Tongue (tissue), 2 donors: Measurements from ENCODE around the gene PPP1R16B. TPM values are rescaled to one million over a fixed set of nuclear protein-coding genes. Genes with fewer than 3 reads are reported as not detected.

ENCODE experiments used
- DNase-seq: peaks from one replicate; pipeline ENCODE4 v3.0.0-alpha.2; 2015
- total RNA-seq: library from RNA; depleted of rRNA; stranded (reverse); fragments of >200 nt; gene quantifications from one replicate; pipeline ENCODE4 v1.2.3, GENCODE V29; 2014

The PPP1R16B gene
- total RNA-seq, 1 donor from 2014 or later: 4.6 TPM

DNA sequence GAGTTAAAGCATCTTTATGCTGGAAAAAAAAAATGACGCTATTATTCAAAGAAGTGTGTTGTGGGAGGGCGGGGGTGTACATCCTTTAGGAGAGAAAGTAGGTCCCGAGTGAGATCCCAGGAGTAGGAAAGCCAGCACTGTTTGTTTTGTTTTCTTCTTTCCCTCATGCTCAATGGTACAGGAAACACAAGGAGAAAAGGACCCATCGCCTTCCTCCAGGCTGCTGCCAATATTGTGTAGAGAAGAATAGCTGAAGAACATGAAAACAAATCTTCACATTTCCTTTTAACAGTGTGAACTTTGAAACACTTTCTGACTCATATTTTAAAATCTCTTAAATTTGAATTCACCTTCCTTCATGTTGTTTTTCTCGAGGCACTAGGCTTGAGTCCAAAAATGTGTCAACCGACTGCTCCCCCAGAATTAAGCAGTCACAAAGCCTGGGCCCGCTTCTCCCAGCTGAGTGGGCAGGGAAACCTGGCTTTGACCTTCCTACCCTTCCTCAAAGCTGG is 22.3 kb downstream of the PPP1R16B start:
- DNase-seq: no peak

DNA sequence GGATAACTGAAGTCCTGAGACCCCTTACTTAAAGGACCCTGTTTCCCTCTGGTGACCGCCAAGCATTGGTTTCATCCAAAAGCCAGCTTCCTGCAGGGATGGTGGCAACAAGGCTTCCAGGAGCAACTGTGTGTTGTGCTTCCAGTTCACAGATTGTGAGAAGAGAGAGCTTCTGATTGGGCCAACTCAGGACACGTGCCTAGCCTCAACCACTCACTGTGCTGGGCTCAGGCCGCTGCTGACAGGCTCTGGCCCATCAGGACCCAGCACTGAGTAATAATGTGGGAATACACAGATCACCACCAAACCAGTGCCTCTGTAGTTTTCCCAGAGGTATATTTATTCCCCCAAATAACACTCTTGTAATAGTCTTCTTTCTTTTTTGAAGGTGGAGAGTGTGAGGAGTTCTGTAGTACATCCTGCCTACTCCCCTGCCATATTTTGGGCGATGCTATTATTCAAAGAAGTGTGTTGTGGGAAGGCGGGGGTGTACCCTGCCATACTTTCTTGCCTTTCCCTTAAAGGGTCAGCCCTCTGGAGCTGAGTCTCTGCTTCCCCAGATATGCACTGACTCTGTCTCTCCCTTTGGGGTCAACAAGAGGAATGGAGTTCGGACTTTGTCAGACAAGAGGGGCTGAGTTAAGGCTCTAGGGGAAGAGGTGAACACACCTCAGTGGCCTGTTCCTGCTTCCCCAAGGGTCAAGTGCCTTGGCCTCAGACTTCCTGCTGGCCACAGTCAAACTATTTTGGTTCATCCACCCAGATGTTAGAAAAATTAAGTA is 23.2 kb downstream of the PPP1R16B start:
- no peak for DNase-seq

DNA sequence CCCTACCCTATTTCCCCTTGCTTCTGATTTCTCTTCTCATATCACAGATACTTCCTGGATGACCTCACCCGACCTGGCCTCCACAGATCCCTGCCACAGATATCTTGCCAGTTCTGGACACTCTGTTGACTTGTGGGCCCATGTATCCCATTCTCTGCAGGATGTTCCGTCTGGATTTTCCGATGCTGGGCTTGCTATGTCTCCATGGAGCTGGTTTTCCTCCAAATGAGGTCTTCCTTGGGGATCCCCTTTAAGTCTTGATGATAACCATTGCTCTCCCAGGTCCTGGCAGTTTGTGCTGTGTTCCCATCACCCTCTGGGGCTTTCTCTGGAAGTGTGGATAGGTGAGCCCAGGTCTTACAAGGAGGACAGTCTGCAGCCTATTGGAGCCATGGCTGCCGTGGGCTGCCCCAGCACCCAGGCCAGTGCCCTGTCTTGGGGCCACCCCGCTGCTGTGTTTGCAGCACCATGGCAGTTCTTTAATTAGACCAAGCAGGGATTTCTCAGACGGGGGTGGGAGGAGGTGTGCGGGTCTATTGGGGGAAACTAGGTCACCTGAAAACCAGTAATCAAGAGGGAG is 23.9 kb downstream of the PPP1R16B start:
- DNase-seq: no peak

DNA sequence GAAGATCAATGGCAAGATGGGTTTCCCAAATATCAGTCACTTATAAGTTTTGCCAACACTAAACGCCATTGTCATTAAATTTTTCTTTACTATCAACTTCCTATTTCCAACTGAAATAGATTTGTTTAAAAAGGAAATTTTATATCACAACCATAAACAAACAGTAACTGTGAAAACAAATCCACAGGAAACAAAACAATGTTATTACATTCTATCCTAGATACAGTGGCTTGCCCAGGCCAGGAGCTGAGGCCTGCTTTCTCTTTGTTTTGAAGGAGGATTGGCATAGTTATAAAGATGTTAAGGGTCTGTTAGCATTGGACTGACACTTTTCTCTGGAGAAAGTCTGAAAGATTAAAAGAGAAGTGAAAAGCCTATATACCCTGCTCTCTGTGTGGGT is 24.9 kb downstream of the PPP1R16B start:
- no peak for DNase-seq

DNA sequence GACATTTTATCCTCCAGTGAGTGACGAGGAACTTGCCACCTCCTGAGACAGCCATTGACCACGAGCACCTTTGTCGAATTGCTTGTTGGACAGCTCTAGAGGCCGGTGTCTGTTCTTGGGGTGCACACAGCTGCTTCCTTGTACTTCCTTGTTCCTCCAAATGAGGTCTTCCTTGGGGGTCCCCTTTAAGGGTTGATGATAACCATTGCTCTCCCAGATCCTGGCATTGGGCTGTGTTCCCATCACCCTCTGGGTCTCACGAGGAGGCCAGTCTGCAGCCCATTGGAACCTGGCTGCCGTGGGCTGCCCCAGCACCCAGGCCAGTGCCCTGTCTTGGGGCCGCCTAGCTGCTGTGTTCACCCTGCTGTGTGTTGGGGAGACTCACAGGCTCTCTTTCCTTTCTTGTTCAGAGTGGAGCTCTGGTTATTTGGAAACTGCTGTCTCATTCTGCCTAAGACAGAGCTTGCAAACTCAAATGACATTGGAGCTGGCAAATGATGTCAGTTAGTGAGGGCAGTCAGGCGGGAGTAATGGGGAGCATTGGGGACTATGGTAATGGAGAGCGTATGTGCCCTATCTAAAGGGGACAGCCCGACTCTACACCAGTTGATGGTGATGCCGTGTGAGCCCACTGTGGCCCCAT is 25.7 kb downstream of the PPP1R16B start:
- DNase-seq: no peak

DNA sequence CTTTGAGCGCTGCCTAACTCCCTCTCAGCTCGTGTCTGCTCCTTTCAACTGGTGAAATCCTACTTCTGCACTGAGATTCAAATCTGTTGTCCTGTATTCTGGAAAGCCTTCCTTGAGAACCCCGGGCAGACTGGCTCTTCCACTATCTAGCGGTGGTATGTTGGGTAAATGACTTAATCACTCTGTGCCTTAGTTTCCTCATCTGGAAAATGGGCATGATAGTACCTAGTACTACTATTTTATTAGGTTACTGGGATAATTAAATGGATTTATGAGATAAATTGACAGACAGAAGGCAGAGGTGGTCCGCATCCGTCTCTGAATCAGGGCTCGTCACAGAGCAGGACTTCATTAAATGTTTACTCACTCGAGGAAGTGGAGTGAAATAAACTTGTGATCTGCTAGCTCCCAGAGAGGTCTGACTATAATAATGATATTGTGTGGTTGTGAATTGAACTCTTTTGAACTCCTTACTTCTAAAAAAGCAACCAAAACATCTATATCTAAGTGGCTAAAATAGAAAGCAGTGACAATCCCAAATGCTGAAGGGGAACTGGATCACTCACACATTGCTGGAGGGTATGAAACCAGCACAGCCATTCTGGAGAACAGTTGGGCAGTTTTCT is 26.6 kb downstream of the PPP1R16B start:
- DNase-seq: no peak

DNA sequence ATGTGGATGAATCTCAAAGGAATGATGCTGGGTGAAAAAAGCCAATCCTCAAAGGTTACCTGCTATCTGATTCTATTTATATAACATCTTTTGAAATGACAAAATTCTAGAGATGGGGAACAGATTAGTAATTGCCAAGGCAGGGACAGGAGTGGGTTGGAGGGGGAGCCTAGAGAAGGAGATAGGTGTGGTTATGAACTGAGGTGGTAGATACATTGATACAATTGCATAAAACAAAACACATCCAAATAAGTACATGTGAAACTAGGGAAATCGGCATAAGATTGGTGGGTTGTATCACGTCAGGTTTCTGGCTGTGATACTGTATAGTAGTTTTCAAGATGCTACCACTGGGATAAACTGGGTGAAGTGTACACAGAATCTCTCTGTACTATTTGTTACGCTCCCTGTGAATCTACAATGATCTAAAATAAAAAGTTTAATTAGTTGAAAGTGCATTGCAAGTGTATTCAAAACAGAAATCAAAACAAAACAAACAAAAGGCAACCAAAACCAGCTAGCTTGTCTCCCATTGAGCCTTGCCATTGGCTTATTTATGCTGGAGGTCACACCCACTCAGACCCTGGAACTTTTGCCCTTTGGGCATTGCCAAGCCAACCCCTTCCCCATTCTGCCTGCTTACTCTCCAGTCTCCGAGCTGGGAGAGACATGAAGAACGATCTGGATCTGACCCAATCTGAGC is 27.8 kb downstream of the PPP1R16B start:
- DNase-seq: no peak

DNA sequence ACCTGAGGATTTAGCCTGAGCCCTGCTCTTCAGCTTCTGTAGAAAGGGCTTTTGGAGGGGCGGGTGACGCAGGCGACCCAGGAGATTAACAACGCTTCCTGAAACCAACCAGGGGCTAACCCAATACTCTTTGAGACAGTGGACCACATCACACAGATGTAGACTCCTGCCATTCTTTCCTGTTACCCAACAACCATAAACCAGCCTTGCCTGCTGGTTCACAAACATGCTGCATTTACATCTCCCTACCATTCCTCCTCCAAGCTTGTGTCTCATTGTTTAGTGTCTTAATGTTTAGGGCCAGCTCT is 28.3 kb downstream of the PPP1R16B start:
- no peak for DNase-seq

DNA sequence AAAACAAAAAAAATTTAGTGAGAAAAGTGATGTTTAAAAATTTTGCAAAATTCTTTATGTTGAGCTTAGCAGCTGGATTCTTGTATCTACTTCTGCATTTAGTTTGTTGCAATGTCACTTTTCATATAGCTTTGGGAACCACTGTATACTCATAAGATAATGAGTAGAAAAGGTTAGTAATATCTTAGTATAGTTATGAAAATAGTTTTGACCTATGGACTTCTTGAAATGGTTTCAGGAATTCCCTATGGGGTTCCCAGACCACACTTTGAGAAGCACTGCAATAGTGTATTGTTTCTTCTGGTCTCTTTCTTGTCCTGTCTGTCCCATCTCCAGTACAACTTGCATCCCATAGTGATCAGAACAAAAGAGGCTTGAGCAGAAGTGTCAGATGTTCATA is 29.4 kb downstream of the PPP1R16B start:
- DNase-seq: no peak

DNA sequence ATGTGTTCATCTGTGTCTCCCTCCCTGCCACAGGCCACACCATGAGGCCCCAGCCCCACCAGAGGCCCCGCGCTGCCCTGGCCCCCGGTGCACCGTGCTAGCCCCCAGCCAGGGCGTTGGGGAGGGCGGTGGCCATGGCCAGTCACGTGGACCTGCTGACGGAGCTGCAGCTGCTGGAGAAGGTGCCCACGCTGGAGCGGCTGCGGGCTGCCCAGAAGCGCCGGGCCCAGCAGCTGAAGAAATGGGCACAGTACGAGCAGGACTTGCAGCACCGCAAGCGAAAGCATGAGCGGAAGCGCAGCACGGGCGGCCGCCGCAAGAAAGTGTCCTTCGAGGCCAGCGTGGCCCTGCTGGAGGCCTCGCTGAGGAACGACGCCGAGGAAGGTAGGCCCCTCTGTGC is 30.3 kb downstream of the PPP1R16B start:
- no peak for DNase-seq

DNA sequence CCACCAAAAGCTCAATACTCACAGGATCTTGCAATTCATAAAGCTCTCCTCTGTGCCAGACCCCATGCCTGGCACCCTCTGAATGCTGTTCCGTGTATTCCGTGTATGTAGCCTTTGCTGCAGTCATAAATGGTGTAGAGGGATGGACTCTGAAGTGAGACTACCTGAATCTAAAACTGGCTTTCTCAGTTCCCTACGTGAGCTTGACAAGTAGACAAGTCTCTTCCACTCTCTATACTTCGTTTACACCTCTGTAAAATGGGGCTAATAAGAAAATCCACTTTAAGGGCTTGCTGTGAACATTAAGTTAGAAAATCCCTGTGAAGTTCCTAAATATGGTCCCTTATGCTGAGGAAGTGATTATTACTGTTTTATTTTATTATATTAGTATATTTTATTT is 31.5 kb downstream of the PPP1R16B start:
- no peak for DNase-seq

DNA sequence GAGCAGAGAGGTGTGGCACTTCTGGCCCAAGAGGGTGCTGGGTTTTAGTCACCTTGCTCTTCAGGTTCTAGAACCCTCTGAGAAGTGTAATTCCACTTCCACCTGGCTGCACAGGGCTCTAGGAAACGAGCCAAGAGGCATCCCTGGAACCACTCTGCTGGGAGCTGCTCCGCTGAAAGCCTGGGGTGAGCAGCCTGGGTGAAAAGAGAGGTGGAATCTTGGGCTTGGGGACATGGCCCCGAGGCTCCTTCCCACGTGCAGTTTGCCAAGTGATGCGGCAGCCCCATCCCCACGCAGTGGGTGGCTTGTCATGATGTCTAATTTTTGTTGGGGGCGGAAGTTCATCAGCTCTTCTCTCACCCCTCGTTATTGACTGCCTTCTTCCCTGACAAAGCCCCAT is 32.8 kb downstream of the PPP1R16B start:
- DNase-seq: no peak

DNA sequence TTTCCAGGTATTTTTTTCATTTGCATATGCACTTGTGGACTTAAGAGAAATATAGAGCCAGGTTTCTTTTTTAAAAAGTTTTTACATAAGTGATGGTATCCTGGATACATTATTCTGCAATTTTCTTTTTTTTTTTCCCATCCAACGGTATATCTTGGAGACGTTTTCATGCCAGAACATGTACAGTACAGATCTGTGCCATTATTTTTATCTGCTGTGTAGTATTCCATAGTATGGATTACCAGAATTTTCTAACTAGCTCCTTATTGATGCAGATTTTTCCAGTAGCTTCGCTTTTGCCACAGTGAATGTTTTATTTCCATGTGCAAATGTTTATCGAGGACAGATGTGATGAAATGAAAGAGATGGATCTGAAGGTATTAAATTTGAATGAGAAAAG is 34.1 kb downstream of the PPP1R16B start:
- DNase-seq: no peak

DNA sequence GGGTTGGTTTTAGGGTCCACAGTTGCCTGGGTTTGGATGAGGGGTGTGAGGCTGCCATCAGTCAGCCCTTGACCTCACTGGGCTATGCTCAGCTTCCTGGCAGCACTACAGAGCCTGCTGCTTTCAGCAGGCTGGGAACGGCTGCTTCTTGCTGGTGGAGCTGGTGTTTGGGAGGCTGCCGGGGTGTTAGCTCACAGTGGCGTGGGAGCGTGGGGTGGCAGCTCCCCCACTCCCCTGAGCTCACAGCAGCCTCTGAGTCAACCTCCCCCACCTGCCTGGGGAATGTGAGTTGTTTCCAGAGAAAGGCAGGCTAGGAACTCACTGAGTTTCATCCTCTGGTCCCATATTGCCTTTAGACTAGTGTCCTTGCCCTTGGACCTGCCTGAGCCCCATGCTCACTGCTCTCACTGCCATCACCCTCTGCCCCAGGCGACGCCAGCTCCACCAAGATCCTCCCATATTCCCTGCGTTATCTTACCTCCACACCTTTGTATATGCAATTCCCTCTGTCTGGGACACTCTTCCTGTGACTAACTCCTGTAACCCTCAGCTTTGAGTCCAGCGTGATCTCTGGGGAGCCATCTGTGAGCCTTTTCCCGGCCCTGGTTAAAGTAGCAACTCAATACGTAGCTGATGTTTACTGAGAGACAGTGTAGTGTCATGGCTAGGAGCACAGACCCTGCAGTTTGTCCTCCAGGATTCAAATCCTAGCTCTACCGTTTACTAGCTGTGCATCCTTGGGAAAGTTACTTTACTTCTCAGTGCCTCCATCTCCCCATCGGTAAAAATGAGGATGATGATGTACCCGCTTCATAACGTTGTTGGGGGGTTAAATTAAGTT is 34.8 kb downstream of the PPP1R16B start:
- no peak for DNase-seq

DNA sequence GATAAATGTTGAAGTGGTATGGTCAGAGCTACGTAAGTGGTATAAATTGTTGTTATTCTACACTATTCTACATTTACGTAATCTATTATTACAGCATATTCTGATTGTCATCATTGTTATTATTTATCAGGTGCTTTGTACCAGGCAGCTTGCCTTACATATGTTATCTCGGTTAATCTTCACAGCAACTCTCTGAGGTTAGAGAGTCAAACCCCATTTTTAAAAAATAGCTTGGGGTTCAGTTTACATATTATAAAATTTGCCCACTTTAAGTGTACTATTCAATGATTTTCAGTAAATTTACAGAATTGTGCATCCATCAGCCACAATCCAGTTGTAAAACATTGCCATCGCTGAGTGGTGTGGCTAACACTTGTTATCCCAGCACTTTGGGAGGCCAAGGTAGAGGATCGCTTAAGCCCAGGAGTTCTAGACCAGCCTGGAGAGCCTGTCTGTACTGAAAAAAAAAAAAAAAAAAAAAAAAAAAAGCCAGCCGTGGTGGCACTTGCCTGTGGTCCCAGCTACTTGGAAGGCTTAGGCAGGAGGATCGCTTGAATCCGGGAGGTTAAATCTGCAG is 35.5 kb downstream of the PPP1R16B start:
- no peak for DNase-seq

DNA sequence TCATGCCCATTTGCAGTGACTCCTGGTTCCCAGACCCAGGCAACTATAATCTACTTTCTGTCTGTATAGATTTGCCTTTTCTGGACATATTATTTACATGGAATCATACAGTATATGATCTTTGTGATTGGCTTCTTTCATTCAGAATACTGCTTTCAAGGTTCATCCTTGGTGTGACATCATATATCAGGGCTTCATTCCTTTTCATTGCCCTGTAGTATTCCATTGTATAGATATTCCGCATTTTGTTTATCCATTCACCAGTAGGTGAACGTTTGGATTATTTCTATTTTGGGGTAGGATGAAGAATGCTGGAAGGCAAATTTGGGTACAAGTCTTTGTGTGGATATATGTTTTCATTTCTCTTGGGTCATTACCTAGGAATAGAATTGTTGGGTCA is 36.1 kb downstream of the PPP1R16B start:
- DNase-seq: no peak

DNA sequence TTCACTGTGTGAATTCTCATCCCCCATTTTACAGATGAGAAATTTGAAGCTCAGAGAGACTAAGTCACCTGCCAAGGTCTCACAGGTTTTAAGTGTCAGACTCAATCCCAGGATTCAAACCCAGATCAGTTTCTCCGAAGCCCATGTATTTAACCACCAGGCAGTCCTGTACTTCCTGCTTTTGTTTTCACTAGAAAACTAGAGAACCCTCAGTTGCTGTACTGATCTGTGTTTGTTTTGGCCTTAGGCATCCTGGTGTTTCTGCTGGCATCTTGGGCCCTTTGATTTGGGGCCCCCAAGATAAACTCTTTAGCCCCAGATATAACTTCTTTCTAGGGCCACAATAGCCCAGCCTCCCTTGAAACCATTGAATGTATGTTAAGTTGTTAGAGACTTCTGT is 36.5 kb downstream of the PPP1R16B start:
- no peak for DNase-seq

DNA sequence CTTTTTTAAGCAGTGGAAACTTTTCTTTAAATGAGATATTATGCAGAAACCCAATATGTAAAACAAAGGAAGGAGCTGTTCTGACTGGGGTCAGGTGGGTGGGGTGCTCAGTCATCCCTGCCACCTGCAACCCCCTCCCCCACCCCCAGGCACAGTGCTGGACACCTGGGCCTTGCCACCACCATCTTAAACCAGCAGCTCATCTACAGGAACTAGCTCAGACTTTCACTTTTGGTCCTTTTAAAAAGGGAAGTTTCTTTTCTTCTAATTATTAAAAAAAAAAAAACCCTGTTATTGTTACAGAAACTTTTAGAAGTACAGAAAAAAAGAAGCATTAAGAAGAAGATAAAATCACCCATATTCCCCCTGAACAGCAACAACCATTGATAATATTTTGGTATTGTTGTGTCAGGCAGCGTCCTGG is 37.1 kb downstream of the PPP1R16B start:
- DNase-seq: no peak

DNA sequence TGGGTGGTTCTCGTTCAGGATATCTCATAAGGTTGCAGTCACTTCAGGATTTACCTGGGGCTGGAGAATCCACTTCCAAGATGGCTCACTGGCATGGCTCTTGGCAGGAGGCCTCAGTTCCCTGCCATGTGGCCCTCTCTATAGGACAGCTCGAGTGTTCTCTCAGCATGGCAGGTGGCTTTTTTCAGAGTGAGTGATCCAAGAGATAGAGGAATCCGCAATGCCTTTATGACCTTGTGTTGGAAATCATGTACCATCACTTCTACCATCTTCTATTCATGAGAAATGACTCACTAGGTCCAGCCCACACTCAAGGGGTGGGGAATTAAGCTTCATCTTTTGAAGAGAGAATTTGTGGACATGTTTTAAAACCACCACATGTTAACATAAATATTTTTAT is 37.8 kb downstream of the PPP1R16B start:
- DNase-seq: no peak

DNA sequence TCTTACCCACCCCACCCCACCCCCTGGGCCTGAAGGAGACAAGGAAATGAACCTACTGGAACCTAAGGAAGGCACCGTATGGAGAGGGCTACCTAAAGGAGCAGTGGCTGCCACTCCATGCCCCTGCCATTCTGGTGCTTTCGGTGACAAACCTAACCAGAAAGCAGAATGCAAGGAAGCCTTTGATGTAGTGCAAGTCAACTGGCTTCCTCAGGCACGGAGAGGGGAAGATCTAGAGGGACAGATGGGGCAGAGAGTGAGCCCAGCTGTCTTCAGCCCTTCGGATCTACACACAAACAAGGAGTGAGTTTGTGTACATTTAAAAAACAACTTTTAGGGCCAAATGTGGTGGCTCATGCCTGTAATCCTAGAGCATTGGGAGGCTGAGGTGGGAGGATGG is 39.5 kb downstream of the PPP1R16B start:
- DNase-seq: no peak

DNA sequence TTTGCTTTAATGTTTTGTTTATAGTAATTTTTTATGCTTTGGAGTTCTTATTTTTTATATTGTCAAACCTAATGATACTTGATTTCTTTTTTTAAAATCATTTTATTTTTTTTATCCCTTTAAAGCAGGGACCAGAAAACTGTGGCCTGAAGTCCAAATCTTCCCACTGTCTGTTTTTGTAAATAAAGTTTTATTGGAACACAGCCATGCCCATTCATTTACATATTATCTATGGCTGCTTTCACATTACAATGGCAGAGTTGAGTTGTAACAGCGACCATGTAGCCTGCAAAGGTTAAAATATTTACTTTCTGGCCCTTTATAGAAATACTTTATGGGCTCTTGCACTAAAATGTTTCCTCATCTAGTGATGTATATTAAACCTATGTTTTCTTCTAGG is 42.3 kb downstream of the PPP1R16B start:
- DNase-seq: no peak
